Measurements from ENCODE around the gene ZNF107.

DNA sequence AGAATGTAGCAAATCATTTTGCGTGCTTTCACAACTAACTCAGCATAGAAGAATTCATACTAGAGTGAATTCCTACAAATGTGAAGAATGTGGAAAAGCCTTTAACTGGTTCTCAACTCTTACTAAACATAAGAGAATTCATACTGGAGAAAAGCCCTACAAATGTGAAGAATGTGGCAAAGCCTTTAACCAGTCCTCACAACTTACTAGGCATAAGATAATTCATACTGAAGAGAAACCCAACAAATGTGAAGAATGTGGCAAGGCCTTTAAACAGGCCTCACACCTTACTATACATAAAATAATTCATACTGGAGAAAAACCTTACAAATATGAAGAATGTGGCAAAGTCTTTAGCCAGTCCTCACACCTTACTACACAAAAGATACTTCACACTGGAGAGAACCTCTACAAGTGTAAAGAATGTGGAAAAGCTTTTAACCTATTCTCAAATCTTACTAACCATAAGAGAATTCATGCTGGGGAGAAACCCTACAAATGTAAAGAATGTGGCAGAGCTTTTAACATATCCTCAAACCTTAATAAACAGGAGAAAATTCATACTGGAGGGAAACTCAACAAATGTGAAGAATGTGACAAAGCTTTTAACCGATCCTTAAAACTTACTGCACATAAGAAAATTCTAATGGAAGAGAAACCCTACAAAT lies 40.8 kb downstream of the ZNF107 start:
- TF ChIP-seq KDM4A (IDR thresholded peaks at IDR 0.05; ENCODE audit: low read depth, low read length, severe bottlenecking) = no peak
- TF ChIP-seq TCF12 (IDR thresholded peaks at IDR 0.05; ENCODE audit: low read depth, low read length) = no peak
- TF ChIP-seq POLR2AphosphoS5 (IDR thresholded peaks at IDR 0.05; ENCODE audit: low read depth, low read length) = no peak
- no peak for TF ChIP-seq POLR2A (IDR thresholded peaks at IDR 0.05; ENCODE audit: control extremely low read depth in 1 of 2, low read depth in 2 of 2, low read length in 2 of 2)
- TF ChIP-seq, protein P1, sequence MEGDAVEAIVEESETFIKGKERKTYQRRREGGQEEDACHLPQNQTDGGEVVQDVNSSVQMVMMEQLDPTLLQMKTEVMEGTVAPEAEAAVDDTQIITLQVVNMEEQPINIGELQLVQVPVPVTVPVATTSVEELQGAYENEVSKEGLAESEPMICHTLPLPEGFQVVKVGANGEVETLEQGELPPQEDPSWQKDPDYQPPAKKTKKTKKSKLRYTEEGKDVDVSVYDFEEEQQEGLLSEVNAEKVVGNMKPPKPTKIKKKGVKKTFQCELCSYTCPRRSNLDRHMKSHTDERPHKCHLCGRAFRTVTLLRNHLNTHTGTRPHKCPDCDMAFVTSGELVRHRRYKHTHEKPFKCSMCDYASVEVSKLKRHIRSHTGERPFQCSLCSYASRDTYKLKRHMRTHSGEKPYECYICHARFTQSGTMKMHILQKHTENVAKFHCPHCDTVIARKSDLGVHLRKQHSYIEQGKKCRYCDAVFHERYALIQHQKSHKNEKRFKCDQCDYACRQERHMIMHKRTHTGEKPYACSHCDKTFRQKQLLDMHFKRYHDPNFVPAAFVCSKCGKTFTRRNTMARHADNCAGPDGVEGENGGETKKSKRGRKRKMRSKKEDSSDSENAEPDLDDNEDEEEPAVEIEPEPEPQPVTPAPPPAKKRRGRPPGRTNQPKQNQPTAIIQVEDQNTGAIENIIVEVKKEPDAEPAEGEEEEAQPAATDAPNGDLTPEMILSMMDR (IDR thresholded peaks at IDR 0.05; ENCODE audit: control extremely low read depth in 1 of 3, insufficient read depth in 1 of 3, low read depth in 1 of 3, low read length in 3 of 3) = no peak
- TF ChIP-seq SIN3A (conservative IDR thresholded peaks at IDR 0.05 in 1 of 2, IDR thresholded peaks at IDR 0.05 in 1 of 2; ENCODE audit: low read depth in 1 of 2, low read length in 2 of 2) = no peak
- TF ChIP-seq CREB1 (IDR thresholded peaks at IDR 0.05) = no peak
- no peak for TF ChIP-seq CBX8 (IDR thresholded peaks at IDR 0.05; ENCODE audit: borderline replicate concordance, low read depth, low read length)
- TF ChIP-seq, protein P2, sequence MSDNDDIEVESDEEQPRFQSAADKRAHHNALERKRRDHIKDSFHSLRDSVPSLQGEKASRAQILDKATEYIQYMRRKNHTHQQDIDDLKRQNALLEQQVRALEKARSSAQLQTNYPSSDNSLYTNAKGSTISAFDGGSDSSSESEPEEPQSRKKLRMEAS (IDR thresholded peaks at IDR 0.05) = no peak
- TF ChIP-seq EZH2 (IDR thresholded peaks at IDR 0.05; ENCODE audit: low read depth, low read length, severe bottlenecking) = no peak
- TF ChIP-seq BACH1 (IDR thresholded peaks at IDR 0.05; ENCODE audit: low read length) = no peak
